HG03103 (cell line): Measurements from ENCODE around the gene FANCE.

Experiments used
- ATAC-seq: cut with Tn5 transposase; IDR thresholded peaks from one replicate; pipeline ENCODE4 v1.9.1; 2021; ENCODE audit warnings: low read depth; ENCODE audit not compliant: unreplicated experiment

FANCE gene

GRCh38 chr6:35452183-35453090, at the start of gene FANCE:
TSS of gene FANCE (plus strand) at chr6:35452338. CDS start at chr6:35452546, 208 bp downstream.
- ATAC-seq, result peak; percentile 80

- ATAC-seq, result no peak
These were observed 49.3 kb upstream of the FANCE start for GRCh38 chr6:35402856-35403191.

- ATAC-seq, result no peak
These were observed 48.3 kb upstream of the FANCE start for GRCh38 chr6:35403544-35404442.

- ATAC-seq, result no peak
These were observed 45.2 kb upstream of the FANCE start for GRCh38 chr6:35406711-35407485.

- no peak for ATAC-seq
These were observed 42.9 kb upstream of the FANCE start for GRCh38 chr6:35409245-35409644.

GRCh38 chr6:35410131-35410530, 42.0 kb upstream of the FANCE start:
- no peak for ATAC-seq

GRCh38 chr6:35411066-35411465, 41.1 kb upstream of the FANCE start:
- ATAC-seq, result no peak

- no peak for ATAC-seq
These were observed 40.0 kb upstream of the FANCE start for GRCh38 chr6:35412102-35412501.

- ATAC-seq, result no peak
These were observed 38.2 kb upstream of the FANCE start for GRCh38 chr6:35413911-35414310.

- ATAC-seq, result no peak
These were observed 36.9 kb upstream of the FANCE start for GRCh38 chr6:35415065-35415891.

GRCh38 chr6:35417979-35418661, 34.0 kb upstream of the FANCE start:
- ATAC-seq, result no peak

- ATAC-seq, result no peak
These were observed 32.7 kb upstream of the FANCE start for GRCh38 chr6:35419417-35419816.

GRCh38 chr6:35419961-35420360, 32.2 kb upstream of the FANCE start:
- no peak for ATAC-seq

- ATAC-seq, result no peak
These were observed 26.9 kb upstream of the FANCE start for GRCh38 chr6:35425284-35425683.

- ATAC-seq, result no peak
These were observed 26.1 kb upstream of the FANCE start for GRCh38 chr6:35426074-35426473.

- ATAC-seq, result no peak
These were observed 24.7 kb upstream of the FANCE start for GRCh38 chr6:35427435-35427834.

GRCh38 chr6:35427851-35428321, 24.3 kb upstream of the FANCE start:
- ATAC-seq, result no peak

GRCh38 chr6:35428421-35429149, 23.6 kb upstream of the FANCE start:
- ATAC-seq, result no peak

GRCh38 chr6:35429463-35429862, 22.7 kb upstream of the FANCE start:
- ATAC-seq, result no peak
